Erythroblast (primary cell): ENCODE data around the gene PTTG1IP.

Source experiments
- GATA1 ChIP-seq: IDR thresholded peaks from 2 replicates; pipeline ENCODE4 v1.6.1; 2011; ENCODE audit warnings: low read depth, mild to moderate bottlenecking, control low read depth, low read length, moderate library complexity
- POLR2A ChIP-seq: IDR thresholded peaks from 2 replicates; pipeline ENCODE4 v1.6.1; 2011; ENCODE audit warnings: mild to moderate bottlenecking, low read length

- TF ChIP-seq POLR2A: no peak
- no peak for TF ChIP-seq GATA1
Measured at GRCh38 chr21:44810779-44811178, 62.7 kb downstream of the PTTG1IP start.
